Measurements from ENCODE around the gene SLC51A. TPM values are rescaled to one million over a fixed set of nuclear protein-coding genes. Genes with fewer than 3 reads are reported as not detected.

The SLC51A gene
- total RNA-seq, 1 donor from 2014 or later, result not detected

DNA sequence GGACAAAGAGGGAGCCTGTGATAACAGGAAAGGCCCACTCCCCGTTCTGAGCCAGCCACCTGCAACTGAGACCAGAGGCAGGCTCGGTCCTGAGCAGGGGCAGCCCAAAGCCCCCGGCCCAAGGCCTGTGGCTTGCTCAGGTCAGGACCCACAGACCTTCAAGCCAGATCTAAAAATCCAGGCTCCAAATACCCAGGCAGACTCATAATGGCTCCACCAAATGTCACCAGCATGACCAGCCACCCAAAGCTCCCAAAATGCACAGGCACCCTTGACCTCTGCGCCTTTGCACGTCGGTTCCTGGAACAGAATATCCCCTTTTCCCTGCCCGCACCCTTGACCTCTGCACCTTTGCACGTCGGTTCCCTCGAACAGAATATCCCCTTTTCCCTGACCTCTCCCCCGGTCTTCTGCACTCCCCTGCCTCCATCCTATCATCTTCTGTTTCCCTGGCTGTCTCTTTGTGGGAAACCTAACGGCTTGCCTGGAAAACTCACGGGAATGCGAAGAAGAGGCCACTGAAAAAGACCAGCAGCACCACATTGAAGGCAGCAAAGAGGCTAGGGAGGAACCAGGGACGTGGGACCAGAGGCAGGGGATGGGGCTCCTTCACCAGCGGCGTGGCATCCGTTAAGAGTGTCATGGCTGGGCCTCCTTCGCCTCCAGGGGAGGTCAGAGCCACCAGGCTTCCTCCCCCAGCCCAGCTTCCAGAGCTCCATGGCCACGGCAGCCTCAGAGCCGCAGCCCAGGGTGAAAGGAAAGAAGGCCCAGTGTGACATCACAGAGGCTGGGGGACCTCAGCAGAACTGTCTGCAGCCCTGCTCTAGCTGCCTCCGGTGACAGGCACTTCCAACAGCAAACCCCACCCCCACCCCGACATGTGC lies 5.4 kb upstream of the SLC51A start, which contains the start of gene ZDHHC19:
ZDHHC19 (minus strand) TSS at position 728 of the 884 bp plus-strand sequence; CDS start at position 643, 85 bp downstream.
- intact Hi-C loops (cut with micrococcal nuclease), result no loop called here

DNA sequence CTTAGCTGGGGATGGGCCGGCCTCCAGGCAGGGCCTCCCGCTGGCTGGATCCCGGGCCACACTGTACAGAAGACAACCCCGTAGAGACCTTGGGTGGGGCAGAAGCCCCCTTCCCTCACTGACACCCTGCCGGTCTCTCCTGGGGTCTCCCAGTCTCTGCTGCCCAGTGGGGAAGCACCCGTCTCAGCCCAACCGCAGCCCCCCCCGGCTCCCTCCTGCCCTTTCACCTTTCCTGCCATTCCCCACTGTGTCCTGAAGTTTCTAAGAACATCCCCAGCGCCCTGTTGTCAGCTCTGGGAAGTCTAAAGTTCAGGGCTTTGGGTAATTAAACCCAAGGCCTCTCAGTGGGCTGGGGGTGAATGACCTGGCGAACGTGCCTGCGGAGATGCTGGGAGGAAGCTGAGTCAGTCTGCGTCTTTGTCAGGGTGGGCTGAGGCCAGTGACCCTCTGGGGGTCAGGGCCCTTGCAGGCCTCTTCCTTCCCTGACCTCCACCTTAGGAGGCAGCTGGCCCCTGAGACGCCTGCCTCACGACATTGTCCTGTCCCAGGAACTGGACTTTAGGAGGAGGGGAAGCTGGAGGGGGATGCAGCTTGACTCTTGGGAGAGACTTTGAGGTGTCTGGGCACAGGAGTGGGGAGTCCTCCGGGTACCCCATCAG lies 1.4 kb upstream of the SLC51A start:
- intact Hi-C loops (cut with micrococcal nuclease), result no loop called here

DNA sequence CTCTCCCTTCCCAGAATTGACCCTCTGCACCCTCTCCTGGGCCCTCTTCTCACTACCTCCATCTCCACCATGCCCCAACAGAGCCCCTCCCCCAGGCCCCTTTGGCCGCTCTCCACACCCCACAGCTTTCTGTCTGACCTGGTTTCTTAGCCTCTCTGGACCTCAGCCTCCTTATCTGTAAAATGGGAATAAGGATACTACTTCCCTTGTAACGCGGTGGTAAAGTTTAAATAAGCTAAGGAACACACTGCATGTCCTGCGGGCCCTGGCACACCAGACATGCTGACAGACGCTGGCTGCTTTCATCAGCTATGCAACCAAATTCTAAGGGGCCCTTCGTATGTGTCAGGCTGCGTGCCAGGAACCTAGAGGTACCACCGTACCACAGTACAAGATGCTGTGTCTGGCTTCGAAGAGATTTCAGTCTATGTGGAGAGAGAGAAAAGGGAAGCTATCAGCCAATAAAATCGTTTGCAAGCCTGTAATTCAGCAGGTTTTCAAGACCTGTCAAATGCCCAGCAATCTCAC lies 777 bp upstream of the SLC51A start:
- intact Hi-C loops (cut with micrococcal nuclease), result no loop called here

DNA sequence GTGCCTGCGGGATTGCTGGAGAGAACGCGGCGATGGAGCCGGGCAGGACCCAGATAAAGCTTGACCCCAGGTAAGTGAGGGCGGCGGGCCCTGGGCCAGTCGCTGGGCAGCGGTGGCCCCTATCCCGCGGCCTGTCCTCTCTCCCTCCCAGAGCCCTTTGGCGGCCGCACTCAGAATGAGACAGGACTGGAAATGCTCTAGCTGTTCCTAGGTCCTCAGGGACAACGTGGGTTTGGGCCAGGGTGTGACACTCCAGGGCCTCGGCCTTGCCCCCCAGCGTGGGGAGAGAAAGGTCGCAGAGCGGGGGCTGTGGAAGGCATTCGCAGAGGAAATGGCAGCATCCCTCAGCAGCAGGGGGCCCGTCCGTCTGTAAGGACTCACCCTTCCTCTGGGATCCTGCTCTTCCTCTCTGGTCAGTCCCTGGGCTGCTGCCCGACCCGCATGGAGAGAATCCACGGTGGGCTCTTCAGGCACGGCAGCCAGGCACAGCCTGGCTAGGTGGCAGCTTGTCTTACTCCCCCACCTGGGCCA lies 412 bp downstream of the SLC51A start:
- intact Hi-C loops (cut with micrococcal nuclease), result no loop called here

DNA sequence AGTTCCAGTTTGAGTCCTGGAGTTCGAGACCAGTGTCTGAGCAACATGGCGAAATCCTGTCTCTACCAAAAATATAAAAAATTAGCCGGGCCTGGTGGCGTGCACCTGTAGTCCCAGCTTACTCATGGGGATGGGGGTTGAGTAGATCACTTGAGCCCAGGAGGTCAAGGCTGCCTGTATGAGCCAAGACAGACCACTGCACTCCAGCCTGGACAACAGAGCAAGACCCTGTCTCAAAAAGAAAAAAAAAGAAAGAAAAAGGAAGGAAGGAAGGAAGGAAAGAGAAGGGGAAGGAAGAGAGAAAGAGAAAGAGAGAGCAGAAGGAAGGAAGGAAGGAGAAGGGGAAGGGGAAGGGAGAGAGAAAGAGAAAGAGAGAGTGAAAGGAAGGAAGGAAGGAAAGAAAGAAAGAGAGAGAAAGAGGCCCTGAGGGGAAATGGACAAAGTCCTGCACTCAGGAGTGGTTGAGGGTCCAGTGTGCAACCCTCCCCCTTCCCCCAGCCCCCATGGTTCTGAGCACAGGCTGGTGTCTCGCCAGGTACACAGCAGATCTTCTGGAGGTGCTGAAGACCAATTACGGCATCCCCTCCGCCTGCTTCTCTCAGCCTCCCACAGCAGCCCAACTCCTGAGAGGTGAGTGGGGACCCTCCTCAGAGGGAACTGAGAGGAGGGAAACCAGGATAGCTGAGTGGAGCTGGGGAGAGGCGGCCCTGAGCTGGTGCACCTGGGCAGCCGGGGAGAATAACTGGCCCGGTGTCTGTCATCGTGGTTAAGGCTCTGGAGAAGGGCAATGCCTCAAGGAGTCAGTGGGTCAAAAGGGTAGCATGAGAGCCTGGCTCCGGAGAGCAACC lies 1.2 kb downstream of the SLC51A start:
- intact Hi-C loops (cut with micrococcal nuclease), result no loop called here

DNA sequence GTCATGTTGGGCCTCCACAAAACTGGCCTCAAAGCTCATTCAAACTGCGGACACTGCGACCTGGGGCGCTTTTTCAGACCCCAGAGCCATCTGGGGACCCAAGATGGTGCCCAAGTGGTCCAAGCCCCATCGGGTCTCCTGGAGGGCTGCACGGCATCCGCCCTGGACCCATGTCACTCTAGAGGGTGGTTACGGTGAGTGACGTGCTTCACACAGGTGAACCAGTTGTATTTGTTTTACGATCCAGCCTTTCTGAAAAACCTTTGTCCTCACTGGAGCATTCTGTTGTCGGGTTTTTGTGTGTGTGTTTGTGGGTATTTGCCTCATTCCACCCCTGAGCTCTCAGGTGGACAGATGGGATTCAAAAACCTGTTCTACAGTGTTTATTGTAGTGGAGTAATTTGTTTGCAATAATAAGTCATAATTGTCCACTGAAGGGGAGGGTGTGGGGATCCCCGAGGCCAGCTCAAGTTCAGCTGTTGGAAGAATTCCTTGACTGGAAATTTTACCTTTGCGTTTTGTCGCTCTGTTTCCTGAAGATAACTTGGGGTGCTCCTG lies 1.9 kb downstream of the SLC51A start:
- intact Hi-C loops (cut with micrococcal nuclease), result no loop called here

DNA sequence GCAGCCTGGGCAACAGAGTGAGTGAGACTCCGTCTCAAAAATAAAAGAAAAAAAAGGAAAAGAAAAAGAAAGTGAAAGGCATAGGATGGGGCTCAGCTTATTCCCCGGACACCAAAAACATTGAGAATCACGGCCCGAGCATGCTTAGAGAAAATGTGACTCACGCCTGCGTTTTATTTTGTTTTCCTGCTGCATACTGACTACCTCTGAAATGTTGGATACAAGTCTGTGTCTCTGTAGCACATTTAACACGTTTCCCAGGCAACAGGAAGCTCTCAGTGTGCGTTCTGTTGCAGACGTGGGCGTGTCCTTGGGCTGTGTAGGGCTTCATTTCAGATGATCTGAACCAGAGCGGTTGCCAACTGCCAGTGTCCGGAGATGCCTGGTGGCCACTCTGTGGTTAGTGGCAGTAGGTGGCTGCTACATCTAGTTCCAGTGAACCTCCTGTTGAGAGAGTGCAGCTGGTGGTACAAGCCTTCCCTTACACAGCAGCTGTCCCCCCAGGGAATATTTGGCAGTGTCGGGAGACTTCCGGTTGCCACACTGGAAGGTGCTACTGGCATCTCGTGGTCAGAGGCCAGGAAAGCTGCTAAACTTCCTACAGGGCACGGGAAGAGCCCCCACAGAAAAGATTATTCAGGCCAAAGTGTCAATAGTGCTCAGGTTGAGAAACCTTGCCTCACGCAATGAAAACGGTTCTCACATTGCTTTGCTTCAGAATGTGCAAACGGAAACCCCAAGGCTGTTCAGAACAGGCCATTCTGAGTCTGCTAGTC lies 3.0 kb downstream of the SLC51A start:
- intact Hi-C loops (cut with micrococcal nuclease), result no loop called here

DNA sequence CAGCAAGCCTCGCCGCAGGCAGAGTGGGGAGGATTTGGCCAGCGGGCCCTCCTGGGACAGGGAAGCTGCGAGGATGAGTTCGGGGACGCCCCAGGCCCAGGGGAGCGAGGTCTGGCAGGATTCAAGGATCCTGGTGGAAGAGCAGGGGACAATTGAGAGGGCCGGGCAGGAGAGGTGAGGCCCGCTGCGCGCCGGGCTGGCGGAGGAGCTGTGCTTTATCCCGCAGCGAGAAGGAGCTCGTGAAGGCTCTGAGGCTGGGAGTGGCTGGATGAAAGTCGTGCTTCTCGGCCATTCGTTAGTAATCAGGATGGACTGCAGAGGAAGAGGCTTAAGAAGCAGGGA lies 3.6 kb downstream of the SLC51A start:
- intact Hi-C loops (cut with micrococcal nuclease), result no loop called here

DNA sequence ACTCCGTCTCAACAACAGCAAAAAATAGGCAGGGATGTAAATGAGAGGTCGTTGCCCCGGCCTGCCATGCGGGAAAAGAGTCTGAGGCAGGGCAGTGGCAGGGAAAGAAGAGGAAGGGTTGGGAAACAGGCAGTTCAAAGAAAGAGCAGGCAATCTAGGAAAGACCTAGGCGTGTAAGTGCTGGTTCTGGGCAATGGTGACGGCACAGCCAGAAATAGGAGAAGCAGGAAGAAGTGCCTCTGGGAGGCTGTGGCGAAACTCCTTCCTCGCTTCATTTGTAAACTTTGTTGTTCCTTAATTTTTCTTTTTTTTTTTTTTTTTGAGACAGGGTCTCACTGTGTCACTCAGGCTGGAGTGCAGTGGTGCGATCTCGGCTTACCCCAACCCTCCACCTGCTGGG lies 4.3 kb downstream of the SLC51A start:
- intact Hi-C loops (cut with micrococcal nuclease), result no loop called here

DNA sequence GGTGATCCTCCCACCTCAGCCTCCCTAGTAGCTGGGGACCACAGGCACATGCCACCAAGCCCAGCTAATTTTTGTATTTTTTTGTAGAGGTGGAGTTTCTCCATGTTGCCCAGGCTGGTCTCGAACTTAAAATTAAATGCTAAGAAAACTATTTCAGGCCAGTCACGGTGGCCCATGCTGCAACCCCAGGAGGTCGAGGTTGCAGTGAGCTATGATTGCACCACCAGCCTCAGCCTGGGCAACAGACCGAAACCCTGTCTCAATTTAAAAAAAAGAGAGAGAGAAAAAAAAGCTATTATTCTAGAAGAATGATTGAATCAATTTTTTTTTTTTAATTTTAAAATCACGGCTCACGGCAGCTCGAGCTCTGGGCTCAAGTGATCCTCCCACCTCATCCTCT lies 4.7 kb downstream of the SLC51A start:
- intact Hi-C loops (cut with micrococcal nuclease), result no loop called here

DNA sequence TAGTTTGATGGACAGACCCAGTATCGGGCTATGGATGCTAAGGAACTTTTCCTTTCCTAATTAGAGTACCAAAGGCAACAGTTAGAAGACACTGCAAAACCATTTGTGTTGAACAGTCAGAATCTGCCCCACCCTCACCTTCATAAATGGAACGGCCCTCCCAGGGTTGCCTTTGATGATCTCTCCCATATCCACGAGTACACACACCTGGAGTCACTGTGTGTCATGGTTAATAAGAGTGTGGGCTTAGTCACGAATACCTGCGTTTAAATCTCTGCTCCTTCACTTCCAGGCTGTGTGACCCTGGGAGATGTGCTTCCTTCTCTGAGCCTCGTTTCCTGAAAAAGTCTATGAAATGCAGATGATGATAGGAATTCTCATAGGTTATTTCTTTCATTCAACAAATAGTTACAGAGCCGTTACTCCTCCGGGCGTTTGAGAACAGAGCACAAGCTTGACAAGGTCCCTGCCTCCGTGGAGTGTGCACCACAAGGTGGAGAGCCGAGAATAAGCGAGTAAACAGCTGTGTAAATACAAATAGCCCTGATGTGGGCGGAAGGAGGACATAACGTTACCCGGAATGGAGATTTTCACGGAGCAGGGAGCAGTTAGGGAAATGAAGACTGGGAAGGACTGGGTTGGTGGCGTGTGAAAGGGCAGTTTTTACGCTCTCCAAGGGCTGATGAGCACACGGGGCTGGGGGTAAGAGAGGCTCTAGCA lies 6.7 kb downstream of the SLC51A start:
- intact Hi-C loops (cut with micrococcal nuclease), result no loop called here

DNA sequence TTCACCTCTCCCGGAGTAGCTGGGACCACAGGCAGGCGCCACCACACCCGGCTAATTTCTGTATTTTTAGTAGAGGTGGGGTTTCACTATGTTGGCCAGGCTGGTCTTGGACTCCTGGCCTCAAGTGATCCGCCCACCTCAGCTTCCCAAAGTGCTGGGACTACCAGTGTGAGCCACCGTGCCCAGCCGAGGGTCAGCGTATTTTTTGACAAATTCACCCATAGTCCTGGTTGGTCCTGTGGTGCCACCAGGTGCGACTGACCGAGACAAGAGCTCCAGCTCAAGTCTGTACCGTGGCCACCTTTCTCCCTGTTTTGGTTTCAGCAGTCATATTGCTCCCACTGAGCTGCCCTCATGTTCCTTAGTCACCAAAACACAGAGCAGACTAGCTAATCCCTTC lies 8.8 kb downstream of the SLC51A start:
- intact Hi-C loops (cut with micrococcal nuclease), result no loop called here

DNA sequence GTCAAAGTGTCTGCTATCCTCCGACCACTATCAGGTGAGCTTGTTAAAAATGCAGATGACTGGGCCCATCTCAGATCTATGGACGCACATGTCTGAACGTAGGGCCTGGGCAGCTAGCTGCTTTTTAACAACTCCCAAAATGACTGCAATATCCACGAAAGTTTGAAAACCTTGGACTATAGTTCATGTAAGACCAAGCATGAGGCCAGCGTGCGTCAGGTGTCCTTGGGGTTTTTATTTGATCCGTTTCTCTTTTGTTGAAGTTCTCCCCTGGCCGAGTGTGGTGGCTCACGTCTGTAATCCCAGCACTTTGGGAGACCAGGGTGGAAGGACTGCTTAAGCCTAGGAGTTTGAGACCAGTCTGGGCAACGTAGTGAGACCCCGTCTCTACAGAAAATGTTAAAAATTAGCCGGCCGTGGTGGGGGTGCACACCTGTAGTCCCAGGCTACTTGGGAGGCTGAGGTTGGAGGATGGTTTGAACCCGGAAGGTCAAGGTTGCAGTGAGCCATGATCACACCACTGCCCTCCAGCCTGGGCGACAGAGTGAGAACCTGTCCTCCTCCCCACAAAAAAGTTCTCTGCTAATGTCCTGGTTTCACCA lies 9.5 kb downstream of the SLC51A start:
- intact Hi-C loops (cut with micrococcal nuclease), result no loop called here

DNA sequence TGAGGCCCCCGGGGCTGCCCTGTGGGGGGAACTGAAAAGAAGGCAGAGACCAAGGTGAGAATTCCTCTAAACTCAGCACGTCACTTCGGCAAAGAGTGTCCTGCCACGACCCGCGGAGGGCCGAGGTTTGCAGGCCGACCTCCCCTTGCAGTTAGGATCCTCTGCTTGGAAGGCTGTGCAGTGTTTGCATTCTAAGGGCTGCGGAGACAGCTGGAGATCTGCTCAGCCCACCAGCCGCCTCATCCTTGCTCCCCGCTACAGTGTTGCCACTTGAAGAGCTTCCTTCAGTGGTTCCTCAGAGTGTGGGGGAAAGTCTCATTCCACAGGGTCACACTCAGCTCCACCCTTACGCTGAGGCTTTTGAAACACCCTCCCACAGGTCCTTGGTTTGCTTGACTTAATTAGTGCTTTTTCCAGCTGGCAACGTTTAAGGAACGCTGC lies 10.8 kb downstream of the SLC51A start:
- intact Hi-C loops (cut with micrococcal nuclease), result no loop called here

DNA sequence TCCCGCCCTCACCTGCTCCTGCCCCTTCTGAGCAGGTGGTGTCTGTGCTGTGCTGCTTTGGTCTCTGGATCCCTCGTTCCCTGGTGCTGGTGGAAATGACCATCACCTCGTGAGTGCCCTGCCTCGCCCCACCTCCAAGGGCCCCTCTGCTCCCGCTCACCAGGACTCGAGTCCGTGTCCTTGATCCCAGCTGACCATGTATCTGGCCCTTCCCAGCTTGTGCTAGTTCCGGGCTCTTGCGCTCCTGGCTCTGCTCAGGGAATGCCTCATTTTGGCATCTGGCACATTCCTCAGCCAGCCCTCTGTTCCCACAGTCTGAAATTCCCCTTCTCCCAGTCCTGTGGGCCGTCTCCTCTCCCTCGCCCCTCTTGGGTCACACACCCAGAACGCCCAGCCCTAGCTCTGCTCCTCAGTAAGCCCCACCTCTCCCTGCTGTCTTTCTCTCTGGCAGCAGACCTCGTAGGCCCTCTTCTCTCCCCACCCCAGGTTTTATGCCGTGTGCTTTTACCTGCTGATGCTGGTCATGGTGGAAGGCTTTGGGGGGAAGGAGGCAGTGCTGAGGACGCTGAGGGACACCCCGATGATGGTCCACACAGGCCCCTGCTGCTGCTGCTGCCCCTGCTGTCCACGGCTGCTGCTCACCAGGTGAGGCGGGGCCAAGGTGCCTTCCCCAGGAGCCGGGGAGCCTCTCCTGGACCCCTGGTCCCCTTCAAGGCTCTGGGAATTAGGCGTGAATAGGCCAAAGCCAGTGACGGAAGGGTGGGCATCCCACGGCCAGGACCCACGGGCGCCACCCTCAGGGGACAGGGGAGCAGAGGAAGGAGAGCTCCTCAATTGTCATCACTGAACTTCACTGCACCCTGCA lies 11.5 kb downstream of the SLC51A start:
- intact Hi-C loops (cut with micrococcal nuclease), result no loop called here

DNA sequence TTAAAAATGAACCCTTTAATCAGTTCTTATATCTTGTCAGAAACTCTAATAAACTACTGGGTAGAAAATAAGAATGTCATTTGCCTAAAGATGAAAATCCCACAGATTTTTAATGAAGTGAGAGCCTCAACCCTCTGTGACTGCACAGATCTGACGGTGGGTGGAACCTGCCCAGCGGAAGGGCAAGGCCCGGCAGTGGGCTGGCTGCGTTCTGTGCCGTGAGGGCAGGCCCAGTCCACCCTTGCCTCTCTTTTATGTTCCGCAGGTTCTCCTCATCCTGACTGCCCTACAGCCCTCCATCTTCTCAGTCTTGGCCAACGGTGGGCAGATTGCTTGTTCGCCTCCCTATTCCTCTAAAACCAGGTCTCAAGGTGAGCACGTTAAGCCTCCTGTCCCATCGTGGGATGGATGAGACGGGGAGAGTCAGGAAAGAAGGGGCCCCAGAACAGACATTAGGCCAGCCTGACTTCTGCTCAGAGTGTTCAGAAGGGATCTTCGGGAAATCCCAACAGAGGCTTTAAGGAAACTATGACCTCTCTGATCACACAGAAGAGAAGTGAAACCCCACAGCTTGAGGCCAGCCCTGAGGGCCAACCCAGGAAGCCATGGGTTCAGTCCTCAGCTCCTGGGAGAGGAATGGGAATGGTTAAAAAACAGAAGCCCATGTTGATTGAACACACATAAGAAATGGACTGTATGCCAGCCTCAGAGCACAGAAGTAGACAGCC lies 16.0 kb downstream of the SLC51A start:
- intact Hi-C loops (cut with micrococcal nuclease), result no loop called here

DNA sequence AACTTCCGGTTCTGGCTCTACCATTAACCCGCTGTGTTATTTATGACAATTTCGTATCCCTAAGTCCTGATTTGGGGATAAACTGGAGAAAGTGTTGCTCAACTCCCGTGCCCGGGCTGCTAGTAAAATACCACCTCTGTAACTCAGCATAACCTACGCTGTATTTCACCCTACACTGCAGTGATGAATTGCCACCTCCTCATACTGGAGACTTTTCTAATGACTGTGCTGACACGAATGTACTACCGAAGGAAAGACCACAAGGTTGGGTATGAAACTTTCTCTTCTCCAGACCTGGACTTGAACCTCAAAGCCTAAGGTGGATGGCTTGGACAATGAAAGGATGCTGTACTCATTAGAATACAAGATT lies 16.5 kb downstream of the SLC51A start:
- intact Hi-C loops (cut with micrococcal nuclease), result no loop called here
